Progenitor cell of endocrine pancreas (in vitro differentiated cells): ENCODE results near the gene FAF1. TPM values are rescaled to one million over a fixed set of nuclear protein-coding genes. Genes with fewer than 3 reads are reported as not detected.

Experiments
- DNase-seq: peaks from one replicate; pipeline ENCODE4 v3.0.0; 2021; ENCODE audit warnings: low spot score; ENCODE audit not compliant: unreplicated experiment
- H3K27ac Mint-ChIP-seq: 2 replicates; pipeline ENCODE4 v1.8.0; 2021; ENCODE audit warnings: mild to moderate bottlenecking, moderate library complexity, mixed read lengths
- H3K27me3 Mint-ChIP-seq: 2 replicates; pipeline ENCODE4 v1.8.0; 2021; ENCODE audit warnings: mixed read lengths
- H3K36me3 Mint-ChIP-seq: 2 replicates; pipeline ENCODE4 v1.8.0; 2022; ENCODE audit warnings: mixed read lengths; ENCODE audit not compliant: insufficient read depth
- H3K4me1 Mint-ChIP-seq: 2 replicates; pipeline ENCODE4 v1.8.0; 2021; ENCODE audit warnings: low read depth, mixed read lengths
- H3K4me3 Mint-ChIP-seq: 2 replicates; pipeline ENCODE4 v1.8.0; 2021; ENCODE audit warnings: low read depth, mild to moderate bottlenecking, moderate library complexity, mixed read lengths
- H3K9me3 Mint-ChIP-seq: 2 replicates; pipeline ENCODE4 v1.8.0; 2021; ENCODE audit warnings: low read depth, mixed read lengths
- total RNA-seq: library from RNA; stranded (reverse); gene quantifications from 2 replicates; pipeline ENCODE4 v1.2.1, GENCODE V29; 2021
- TF ChIP-seq, protein P1 (sequence below): fragments of 200-600 bp; sonication (generic); IDR thresholded peaks from one replicate; pipeline ENCODE4 v1.5.0; 2021; ENCODE audit warnings: antibody characterized with exemption, mild to moderate bottlenecking; ENCODE audit not compliant: unreplicated experiment

The FAF1 gene
- total RNA-seq, 1 donor from 2014 or later, result 49.0 TPM

GRCh38 chr1:50996083-50996482 is 36.0 kb upstream of the FAF1 start:
- Mint-ChIP-seq H3K4me3 (no peak overlapping the region), H3K9me3 (peaks cover 5% of the 10 kb centered on the region), H3K27ac (no peak overlapping the region), H3K36me3 (no peaks in the 10 kb centered on the region), H3K4me1 (no peaks in the 10 kb centered on the region), H3K27me3 (peaks cover 15% of the 10 kb centered on the region)
- TF ChIP-seq, protein P1, sequence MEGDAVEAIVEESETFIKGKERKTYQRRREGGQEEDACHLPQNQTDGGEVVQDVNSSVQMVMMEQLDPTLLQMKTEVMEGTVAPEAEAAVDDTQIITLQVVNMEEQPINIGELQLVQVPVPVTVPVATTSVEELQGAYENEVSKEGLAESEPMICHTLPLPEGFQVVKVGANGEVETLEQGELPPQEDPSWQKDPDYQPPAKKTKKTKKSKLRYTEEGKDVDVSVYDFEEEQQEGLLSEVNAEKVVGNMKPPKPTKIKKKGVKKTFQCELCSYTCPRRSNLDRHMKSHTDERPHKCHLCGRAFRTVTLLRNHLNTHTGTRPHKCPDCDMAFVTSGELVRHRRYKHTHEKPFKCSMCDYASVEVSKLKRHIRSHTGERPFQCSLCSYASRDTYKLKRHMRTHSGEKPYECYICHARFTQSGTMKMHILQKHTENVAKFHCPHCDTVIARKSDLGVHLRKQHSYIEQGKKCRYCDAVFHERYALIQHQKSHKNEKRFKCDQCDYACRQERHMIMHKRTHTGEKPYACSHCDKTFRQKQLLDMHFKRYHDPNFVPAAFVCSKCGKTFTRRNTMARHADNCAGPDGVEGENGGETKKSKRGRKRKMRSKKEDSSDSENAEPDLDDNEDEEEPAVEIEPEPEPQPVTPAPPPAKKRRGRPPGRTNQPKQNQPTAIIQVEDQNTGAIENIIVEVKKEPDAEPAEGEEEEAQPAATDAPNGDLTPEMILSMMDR, result no peak
- no peak for DNase-seq

DNA sequence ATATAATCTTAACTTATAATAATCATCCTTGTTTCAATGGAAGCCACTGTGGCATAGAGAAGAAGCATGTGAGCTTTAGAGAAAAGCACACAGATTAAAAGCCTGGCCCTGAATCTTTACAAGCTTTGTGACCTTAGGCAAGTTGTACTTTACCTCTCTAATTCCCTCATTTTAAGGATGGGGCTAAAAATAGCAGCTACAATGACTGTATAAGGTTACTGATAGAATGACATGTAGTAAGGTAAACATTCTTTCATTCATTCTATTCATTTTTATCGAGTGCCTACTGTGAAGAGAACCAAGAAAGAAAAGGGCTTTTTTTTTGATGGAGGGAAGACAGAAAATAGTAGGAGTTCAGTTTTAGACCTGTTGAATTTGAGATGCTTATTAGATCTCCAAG is 35.6 kb upstream of the FAF1 start:
- TF ChIP-seq, protein P1, result no peak
- H3K4me3 Mint-ChIP-seq, result no peak overlapping the region
- DNase-seq, result no peak
- H3K9me3 Mint-ChIP-seq, result peaks cover 5% of the 10 kb centered on the region
- no peaks in the 10 kb centered on the region for H3K4me1 Mint-ChIP-seq
- no peak overlapping the region for H3K27ac Mint-ChIP-seq
- H3K27me3 Mint-ChIP-seq, result peaks cover 15% of the 10 kb centered on the region
- no peaks in the 10 kb centered on the region for H3K36me3 Mint-ChIP-seq

DNA sequence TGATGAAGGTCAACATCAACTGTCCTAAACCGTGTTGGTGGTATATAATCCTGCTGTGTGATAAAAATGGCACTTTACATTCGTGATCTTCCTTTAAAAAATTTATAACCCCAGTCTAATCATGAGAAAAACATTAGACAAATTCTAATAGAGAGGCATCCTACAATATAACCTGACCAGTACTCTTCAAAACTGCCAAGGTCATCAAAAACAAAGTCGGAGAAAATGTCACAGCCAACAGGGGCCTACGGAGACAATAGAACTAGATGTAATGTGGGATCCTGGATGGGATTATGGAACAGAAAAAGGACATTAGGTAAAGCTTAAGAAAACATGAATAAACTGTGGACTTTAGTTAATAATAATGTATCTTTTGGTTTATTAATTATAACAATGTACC is 34.9 kb upstream of the FAF1 start:
- Mint-ChIP-seq H3K4me1 (no peaks in the 10 kb centered on the region), H3K4me3 (no peak overlapping the region), H3K27ac (no peak overlapping the region)

GRCh38 chr1:50993645-50994044 is 33.6 kb upstream of the FAF1 start:
- DNase-seq, result no peak
- Mint-ChIP-seq H3K36me3 (no peaks in the 10 kb centered on the region), H3K4me3 (no peak overlapping the region), H3K4me1 (no peaks in the 10 kb centered on the region), H3K27ac (no peak overlapping the region), H3K27me3 (peaks cover 15% of the 10 kb centered on the region), H3K9me3 (peaks cover 5% of the 10 kb centered on the region)
- TF ChIP-seq, protein P1, result no peak

More for the DNA sequence above, 34.9 kb upstream of the FAF1 start:
- DNase-seq, result no peak
- H3K9me3 Mint-ChIP-seq, result peaks cover 5% of the 10 kb centered on the region
- peaks cover 12% of the 10 kb centered on the region for H3K27me3 Mint-ChIP-seq
- TF ChIP-seq, protein P1, result no peak
- H3K36me3 Mint-ChIP-seq, result no peaks in the 10 kb centered on the region

DNA sequence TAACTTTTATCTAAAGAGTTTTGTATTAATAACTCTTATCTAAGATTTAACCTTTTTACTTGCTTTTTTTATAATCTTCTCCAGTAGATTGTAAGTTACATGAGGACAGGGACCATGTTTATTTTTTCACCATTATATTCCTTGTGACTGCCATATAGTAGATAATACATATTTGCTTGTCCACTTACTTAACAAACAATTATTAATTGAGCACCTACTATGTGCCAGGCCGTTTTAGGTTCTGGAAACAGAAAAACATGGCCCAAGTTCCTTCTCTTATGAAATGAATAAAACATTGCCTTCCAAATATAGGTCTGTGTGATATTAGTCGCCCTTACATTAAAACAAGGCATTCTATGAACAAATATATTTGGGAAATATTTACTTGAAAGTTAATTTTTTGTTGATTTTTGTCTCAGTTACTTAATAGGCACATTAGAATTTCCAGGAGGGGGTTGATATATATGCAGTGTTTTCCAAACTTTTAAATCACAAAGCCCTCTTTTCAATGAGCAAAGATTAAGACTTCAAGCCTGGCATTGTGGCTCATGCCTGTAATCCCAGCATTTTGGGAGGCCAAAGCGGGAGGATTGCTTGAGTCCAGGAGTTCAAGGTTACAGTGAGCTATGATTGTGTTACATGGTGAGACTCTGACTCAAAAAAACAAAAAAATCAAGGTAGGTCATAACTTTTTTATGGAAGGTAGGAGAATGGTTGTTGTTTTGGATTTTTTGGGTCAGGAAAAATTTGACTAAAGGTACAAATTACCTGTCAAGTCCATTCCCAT is 32.7 kb upstream of the FAF1 start:
- no peak overlapping the region for H3K27ac Mint-ChIP-seq
- peaks cover 10% of the 10 kb centered on the region for H3K27me3 Mint-ChIP-seq
- H3K36me3 Mint-ChIP-seq, result no peaks in the 10 kb centered on the region
- TF ChIP-seq, protein P1, result no peak
- no peak overlapping the region for H3K4me3 Mint-ChIP-seq
- H3K4me1 Mint-ChIP-seq, result no peaks in the 10 kb centered on the region
- H3K9me3 Mint-ChIP-seq, result no peaks in the 10 kb centered on the region
- no peak for DNase-seq
